T47D (cell line): Measurements from ENCODE around the gene SLC6A12.

Experiments used
- DNase-seq, 2 experiments: peaks; one replicate each; pipeline versions ENCODE4 v3.0.0 to v3.0.0-alpha.2; 2011 to 2012; ENCODE audit warnings: low read depth in 1 of 2, low spot score in 1 of 2
- JUND ChIP-seq: IDR thresholded peaks from 2 replicates; pipeline ENCODE4 v1.6.1; 2012; ENCODE audit warnings: low read depth
- in situ Hi-C: cut with HindIII; loops from 2 replicates; pipeline ENCODE4 v1.10.0; 2016; ENCODE audit warnings: low sequenced_read_pairs, low pct_unique_long_range_greater_than_20kb

The SLC6A12 gene

GRCh38 chr12:176321-177181 lies 37.4 kb downstream of the SLC6A12 start:
- no peak for TF ChIP-seq JUND
- in situ Hi-C loops: no loop called here
- no peak for DNase-seq

GRCh38 chr12:175759-176158 lies 38.2 kb downstream of the SLC6A12 start:
- DNase-seq: no peak
- in situ Hi-C loops: no loop called here
- TF ChIP-seq JUND: no peak

- in situ Hi-C loops: no loop called here
- TF ChIP-seq JUND: no peak
- no peak for DNase-seq
Measured at GRCh38 chr12:175250-175649, 38.7 kb downstream of the SLC6A12 start.

GRCh38 chr12:174596-174995 lies 39.4 kb downstream of the SLC6A12 start:
- no peak for TF ChIP-seq JUND
- in situ Hi-C loops: no loop called here
- DNase-seq: no peak

- in situ Hi-C loops: no loop called here
- DNase-seq: no peak
- TF ChIP-seq JUND: no peak
Measured at GRCh38 chr12:174124-174523, 39.8 kb downstream of the SLC6A12 start.

GRCh38 chr12:172732-173161 lies 41.2 kb downstream of the SLC6A12 start:
- DNase-seq: no peak
- TF ChIP-seq JUND: no peak

GRCh38 chr12:171743-172676 lies 41.9 kb downstream of the SLC6A12 start:
- no peak for DNase-seq
- in situ Hi-C loops: no loop called here
- no peak for TF ChIP-seq JUND

More at GRCh38 chr12:172732-173161, 41.2 kb downstream of the SLC6A12 start:
- in situ Hi-C loops: no loop called here

GRCh38 chr12:171276-171675 lies 42.7 kb downstream of the SLC6A12 start:
- in situ Hi-C loops: no loop called here
- DNase-seq: no peak
- no peak for TF ChIP-seq JUND

GRCh38 chr12:170371-171225 lies 43.4 kb downstream of the SLC6A12 start:
- in situ Hi-C loops: no loop called here
- DNase-seq: no peak
- no peak for TF ChIP-seq JUND

- TF ChIP-seq JUND: no peak
- in situ Hi-C loops: no loop called here
- no peak for DNase-seq
Measured at GRCh38 chr12:169528-170370, 44.2 kb downstream of the SLC6A12 start.

- no peak for TF ChIP-seq JUND
- no peak for DNase-seq
- in situ Hi-C loops: no loop called here
Measured at GRCh38 chr12:168763-169525, 45.0 kb downstream of the SLC6A12 start.
